ENCODE data around the gene LCLAT1.
"Not testable (repeated sequence)": the region's sequence is repeated elsewhere in the genome, so short reads cannot be mapped to it uniquely, and the experiment has no call there.

LCLAT1 gene

GRCh38 chr2:30633039-30633438 is 186.0 kb downstream of the LCLAT1 start:
- no peak for DNase-seq (ENCODE audit: extremely low read depth in 1 of 2, low read depth in 1 of 2)

DNA sequence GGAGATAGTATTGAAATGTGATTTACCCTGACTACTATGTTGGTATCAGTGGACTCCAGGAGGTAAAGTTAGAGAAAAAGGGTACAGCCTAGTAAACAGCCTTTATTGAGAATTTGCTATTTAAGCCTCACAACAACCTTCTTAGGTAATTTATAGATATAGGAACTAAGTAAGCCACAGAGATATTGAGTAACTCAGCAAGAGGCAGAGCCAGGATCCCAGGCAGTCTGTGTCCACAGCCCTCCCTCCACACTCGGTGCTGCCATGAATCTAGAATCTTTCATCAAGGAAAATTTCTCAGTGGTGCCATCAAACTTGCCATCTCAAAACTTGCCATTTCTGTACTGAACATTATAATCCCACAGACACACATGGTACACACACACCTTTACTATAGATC is 189.3 kb downstream of the LCLAT1 start:
- DNase-seq (ENCODE audit: extremely low read depth in 1 of 2, low read depth in 1 of 2): no peak

GRCh38 chr2:30639836-30640235 is 192.8 kb downstream of the LCLAT1 start:
- no peak for DNase-seq (ENCODE audit: extremely low read depth in 1 of 2, low read depth in 1 of 2)

DNA sequence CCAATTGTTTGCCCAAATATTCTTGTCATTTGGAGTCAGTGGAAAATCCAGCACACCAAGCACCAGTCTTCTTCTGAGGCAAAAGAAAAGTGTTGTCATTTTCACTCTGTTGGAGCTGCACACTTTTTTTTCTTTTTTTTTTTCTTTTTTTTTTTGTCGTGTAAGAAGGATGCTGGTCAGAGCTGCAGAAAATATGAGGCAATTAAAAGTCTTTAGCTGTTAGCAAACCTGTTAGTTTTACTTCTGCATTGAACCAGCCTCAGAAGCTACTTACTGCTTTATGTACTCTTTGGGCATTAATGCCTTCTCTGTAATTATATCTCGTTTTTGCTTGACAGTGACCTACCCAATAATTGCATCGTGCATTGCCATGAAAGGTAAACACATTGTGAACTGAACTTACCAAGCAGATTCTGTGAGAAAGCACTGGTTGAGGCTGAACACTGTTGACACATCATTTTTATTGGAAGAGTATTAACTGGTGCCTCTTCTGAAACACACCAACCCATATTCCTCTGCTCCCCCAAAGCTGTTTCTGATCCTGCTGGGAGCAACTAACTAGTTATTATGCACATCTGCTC is 194.8 kb downstream of the LCLAT1 start:
- no peak for DNase-seq (ENCODE audit: extremely low read depth in 1 of 2, low read depth in 1 of 2)

DNA sequence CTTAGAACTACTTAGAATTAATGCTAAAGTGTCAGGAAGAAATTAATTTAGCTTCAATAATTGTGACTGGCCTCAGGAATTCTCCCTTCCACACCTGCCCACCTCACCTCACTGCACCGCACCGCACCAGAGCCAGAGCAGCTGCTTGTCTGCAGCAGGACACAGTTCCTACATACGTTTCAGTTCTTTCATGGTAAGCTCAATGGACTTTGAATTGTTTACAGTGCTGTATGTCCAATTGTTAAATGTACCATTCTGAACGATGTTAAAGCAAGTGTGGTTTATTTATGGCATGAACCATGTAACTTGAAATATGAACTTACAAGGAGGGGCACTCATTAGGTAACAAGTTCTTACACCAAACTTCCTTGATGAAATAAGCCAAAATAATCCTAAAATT is 196.0 kb downstream of the LCLAT1 start:
- DNase-seq (ENCODE audit: extremely low read depth in 1 of 2, low read depth in 1 of 2): not testable (repeated sequence)

- DNase-seq (ENCODE audit: extremely low read depth in 1 of 2, low read depth in 1 of 2): no peak
These were observed 196.6 kb downstream of the LCLAT1 start for GRCh38 chr2:30643674-30644073.

DNA sequence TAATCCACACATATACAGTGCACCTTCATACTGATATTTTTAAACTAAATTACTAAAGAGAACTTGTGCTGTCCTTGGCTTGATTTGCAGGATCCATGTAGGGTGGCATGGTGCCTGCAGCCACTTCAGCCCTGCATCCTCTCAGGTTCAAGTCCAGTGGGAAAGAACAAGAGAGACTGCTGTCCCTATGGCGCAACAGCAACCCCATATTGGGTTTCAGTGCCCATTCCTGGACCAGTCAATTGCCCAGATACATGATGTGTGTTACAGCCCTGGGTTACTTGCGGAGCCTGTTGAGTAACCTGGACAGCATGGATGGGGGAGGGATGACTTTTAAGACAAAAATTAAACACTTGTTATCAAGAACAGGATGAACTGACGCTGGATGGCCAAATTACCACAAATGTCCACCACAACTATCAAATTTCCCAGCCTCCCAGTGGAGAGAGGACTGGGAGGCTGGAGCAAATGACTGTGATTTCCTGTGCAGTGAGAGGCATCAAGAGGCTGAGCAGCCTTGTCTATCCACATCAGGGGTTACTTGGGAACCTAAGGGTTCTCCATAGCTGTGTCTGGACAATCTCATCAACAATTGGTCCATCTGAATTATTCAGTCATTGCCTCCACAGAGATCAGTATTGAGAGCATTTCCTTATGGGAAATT is 198.2 kb downstream of the LCLAT1 start:
- no peak for DNase-seq (ENCODE audit: extremely low read depth in 1 of 2, low read depth in 1 of 2)

DNA sequence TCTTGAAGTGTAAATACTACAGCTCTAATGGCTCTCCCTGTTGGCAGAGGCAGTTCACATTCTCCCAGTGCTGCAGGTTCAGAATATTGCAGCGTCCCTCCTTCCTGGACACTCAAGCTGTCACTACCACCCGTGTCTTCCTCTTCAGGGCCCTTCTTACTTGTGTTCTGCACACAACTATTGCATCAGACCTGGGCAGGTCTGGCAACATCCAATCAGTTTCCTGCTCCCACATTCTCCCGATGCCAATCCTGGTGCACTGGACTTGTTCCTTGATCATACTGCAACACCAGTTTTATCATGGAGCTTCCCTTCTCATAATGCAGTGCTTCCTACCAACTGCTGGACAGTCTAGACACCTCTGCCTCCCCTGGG is 198.7 kb downstream of the LCLAT1 start:
- DNase-seq (ENCODE audit: extremely low read depth in 1 of 2, low read depth in 1 of 2): no peak

DNA sequence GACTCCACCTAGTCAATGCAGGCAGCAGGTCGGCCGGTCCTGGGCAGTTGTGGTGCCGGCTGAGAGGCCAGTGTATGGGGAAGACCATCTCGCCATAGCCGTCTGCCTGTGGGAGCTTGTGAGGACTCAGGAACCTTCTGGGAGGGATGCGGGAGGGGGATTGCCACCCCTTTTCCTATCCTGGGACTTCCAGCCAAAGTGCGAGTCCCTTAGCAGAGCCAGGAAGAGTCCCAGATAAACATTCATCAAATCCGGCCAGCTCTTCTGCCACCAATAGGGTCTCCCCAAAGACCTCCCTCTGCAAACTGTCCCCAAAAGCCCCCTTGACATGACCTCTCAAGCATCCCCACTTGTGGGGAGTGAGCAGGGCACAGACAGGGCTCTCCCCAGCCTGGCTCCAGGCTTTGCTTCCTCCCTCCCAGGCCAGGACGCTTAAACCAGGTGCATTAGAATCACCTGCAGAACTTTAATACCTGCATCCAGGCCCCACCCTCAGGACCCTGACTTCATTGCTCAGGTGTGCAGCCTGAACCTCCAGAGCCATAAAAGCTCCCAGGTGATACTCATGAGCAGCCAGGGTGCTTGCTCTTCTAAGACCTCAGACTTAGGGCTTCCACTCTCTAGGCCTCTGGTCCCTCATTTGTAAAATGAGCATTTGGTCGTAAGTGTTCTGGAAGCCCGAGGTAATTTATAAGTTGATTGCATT is 200.9 kb downstream of the LCLAT1 start:
- no peak for DNase-seq (ENCODE audit: extremely low read depth in 1 of 2, low read depth in 1 of 2)

- no peak for DNase-seq (ENCODE audit: extremely low read depth in 1 of 2, low read depth in 1 of 2)
These were observed 202.2 kb downstream of the LCLAT1 start for GRCh38 chr2:30649278-30649677.

DNA sequence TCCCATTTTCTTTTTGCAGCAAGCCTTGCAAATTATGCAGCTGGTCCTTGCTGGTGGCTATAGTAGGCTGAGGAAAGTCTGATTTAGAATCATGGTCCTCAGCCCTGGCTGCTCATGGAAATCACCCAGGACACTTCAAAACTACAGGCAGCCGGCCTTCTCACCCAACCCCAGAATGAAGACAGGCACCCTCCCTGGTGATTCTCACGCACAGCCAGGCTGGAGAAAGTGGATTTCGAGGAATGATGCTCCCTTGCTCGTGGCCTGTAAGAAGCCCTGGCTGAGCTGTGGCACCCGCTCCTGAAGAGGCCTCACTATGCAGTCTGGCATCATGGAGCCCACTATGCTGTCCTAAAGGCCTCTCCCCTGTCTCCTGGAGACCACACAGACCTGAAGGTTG is 202.8 kb downstream of the LCLAT1 start:
- DNase-seq (ENCODE audit: extremely low read depth in 1 of 2, low read depth in 1 of 2): no peak

GRCh38 chr2:30652271-30652915 is 205.3 kb downstream of the LCLAT1 start:
- no peak for DNase-seq (ENCODE audit: extremely low read depth in 1 of 2, low read depth in 1 of 2)

GRCh38 chr2:30653847-30654246 is 206.8 kb downstream of the LCLAT1 start:
- no peak for DNase-seq (ENCODE audit: extremely low read depth in 1 of 2, low read depth in 1 of 2)

DNA sequence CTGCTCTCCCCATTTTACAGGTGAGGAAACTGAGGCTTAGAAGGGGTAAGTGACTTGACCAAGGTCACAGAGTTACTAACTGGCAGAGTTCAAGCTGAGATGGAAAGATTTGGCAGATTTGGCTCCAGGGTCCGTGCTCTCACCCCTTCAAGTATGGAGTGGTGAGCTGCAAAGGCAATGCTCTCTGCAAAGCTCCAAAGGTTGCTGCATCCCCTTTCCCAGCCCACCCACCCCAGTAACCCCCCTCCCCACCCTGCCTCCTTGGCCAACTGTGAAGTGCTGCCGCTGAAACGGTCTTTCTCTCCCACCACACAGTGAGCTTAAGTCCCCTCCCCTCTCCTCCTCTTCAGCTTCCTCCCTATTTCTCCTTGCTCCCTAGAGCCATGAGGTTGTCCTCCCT is 207.4 kb downstream of the LCLAT1 start:
- DNase-seq (ENCODE audit: extremely low read depth in 1 of 2, low read depth in 1 of 2): no peak

DNA sequence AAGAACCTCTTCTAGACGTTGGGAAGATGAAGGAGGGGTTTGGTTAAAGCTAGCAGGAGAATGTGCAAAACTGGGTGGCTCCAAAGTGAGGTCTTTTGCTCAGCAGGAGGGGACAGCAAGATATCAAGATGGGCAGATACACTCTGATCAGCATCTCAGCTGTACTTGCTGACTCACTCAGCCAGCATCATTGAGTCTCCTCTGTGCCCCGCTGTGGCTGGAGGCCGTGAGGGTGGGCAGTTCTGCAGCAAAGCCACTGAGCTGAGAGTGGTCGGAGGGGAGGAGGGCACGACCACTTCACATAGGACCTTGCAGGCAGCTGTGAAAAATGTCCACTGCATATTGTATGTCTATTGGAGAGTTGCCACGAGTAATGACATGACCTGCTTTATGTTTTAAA is 208.2 kb downstream of the LCLAT1 start:
- no peak for DNase-seq (ENCODE audit: extremely low read depth in 1 of 2, low read depth in 1 of 2)

DNA sequence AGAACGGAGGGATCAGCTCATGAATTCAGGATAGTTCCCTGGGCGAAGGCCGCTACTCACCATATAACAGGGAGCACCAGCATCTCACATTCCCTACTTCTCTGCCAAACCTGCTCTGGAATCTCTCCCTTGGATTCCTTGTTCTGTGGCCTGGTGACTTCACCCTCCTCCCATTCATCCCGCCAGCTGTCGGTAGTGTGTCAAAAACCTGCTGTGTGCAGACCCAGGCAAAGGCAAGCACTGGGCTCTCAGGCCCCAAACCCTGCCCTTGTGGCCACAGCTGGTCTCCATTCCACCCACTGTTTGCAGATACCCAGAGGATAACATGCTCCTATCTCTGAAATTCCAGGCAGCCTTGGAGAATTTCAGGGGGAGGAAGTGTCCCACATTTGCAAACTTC is 208.6 kb downstream of the LCLAT1 start:
- DNase-seq (ENCODE audit: extremely low read depth in 1 of 2, low read depth in 1 of 2): no peak

GRCh38 chr2:30656079-30656478 is 209.0 kb downstream of the LCLAT1 start:
- DNase-seq (ENCODE audit: extremely low read depth in 1 of 2, low read depth in 1 of 2): no peak

DNA sequence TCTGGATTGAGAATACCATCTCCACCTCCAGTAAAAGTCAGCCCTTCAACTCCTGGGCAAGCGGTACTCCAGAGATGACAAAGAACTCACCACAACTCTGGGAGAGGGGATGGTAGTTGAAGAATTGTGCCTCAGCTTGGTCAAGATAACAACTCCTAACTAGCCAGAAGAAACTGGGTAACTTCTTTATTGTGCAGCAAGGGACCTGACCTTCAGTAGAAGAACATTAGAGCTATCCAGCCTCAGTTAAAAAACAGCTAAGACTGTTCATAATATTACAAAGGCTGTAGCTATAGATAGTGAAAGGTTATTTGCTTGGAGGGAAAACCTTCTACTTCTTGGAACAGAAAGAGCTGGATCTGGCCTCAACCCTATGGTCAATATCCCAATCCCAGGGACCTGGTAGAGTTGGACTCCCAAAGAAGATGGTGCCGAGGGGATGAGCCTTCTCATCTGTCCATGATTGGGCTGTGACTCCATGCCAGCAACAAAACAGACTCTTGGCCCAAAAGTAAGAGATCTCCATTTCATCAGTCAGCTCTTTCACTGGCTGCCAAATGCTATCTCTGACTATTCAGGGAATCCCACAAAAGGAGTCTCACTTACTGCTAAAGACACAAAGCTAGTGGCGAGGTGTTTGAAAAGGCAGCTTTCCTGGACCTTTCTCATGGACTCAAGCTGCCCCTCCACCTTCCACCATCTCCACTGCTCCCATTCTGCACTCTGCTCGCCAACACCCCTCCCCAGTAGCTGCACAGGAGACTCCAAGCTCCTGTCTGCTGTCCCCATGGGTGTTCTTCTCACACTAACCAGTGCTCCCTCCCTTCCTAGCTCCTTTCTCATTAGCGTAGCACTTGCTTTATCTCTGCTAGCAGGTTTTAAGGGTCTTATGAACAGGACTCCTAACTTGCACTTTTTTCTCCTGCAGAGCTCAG is 214.4 kb downstream of the LCLAT1 start:
- DNase-seq (ENCODE audit: extremely low read depth in 1 of 2, low read depth in 1 of 2): no peak

- DNase-seq (ENCODE audit: extremely low read depth in 1 of 2, low read depth in 1 of 2): no peak
These were observed 215.5 kb downstream of the LCLAT1 start for GRCh38 chr2:30662268-30663131.

DNA sequence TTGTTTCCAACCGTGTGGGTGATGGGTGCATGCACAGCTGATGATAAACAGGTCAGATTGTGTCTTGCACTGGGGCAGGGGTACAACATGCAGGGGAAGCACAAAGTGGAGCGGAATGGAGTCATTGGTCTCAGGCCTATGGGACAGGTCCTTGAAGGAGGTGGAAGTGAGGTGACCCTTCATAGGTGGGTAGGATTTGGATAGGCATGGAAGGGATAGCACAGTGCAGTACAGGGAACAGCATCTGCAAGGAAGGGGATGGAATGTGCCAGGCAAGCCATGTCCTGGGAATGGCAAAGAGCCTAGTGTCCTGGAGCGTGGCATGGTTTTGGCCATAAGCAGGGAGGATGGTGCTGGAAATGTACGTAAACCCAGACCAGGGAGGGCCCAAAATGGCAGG is 216.3 kb downstream of the LCLAT1 start:
- no peak for DNase-seq (ENCODE audit: extremely low read depth in 1 of 2, low read depth in 1 of 2)

Data from stimulated activated CD8-positive, alpha-beta memory T cell treated with anti-CD3 and anti-CD28 coated beads, Interleukin-7, amount 100 ng/mL, for 48 hours (primary cell).